ENCODE data around the gene CAPN10.

CAPN10 gene

GRCh38 chr2:240563951-240564560 lies 22.5 kb upstream of the CAPN10 start:
- no peak for DNase-seq

GRCh38 chr2:240564561-240565332 lies 21.8 kb upstream of the CAPN10 start:
- DNase-seq: no peak

GRCh38 chr2:240565333-240566202 lies 21.0 kb upstream of the CAPN10 start:
- peak; percentile 61 for DNase-seq

GRCh38 chr2:240566203-240567136 lies 20.1 kb upstream of the CAPN10 start:
- peak; percentile 78 for DNase-seq

- DNase-seq: no peak
Measured at GRCh38 chr2:240567137-240567871, 19.2 kb upstream of the CAPN10 start.

- no peak for DNase-seq
Measured at GRCh38 chr2:240567872-240568677, 18.5 kb upstream of the CAPN10 start, which contains the start of gene RNPEPL1. Gene RNPEPL1, plus strand, starts transcription at chr2:240568484. Its CDS starts 103 bp downstream, at chr2:240568587.

- DNase-seq: peak; percentile 9
Measured at GRCh38 chr2:240568678-240569522, 17.6 kb upstream of the CAPN10 start.

- DNase-seq: no peak
Measured at GRCh38 chr2:240569523-240569997, 17.0 kb upstream of the CAPN10 start.

GRCh38 chr2:240569998-240570530 lies 16.5 kb upstream of the CAPN10 start:
- no peak for DNase-seq

- DNase-seq: no peak
Measured at GRCh38 chr2:240570531-240571313, 15.8 kb upstream of the CAPN10 start.

GRCh38 chr2:240571314-240571973 lies 15.1 kb upstream of the CAPN10 start:
- no peak for DNase-seq

GRCh38 chr2:240572141-240573031 lies 14.1 kb upstream of the CAPN10 start:
- DNase-seq: no peak

GRCh38 chr2:240573071-240573515 lies 13.4 kb upstream of the CAPN10 start:
- no peak for DNase-seq

- DNase-seq: no peak
Measured at GRCh38 chr2:240573516-240574385, 12.8 kb upstream of the CAPN10 start.

GRCh38 chr2:240574386-240575100 lies 12.0 kb upstream of the CAPN10 start:
- DNase-seq: no peak
